K562 (cell line): ENCODE measurements around the gene BBS1. TPM values are rescaled to one million over a fixed set of nuclear protein-coding genes. Genes with fewer than 3 reads are reported as not detected.

ENCODE experiments used
- ARNT ChIP-seq, 2 experiments: fragments of 450-650 bp; IDR thresholded peaks; 2 replicates each; pipeline ENCODE4 v1.6.1; 2016; ENCODE audit warnings: mild to moderate bottlenecking in 1 of 2
- BRD9 ChIP-seq: fragments of 450-650 bp; IDR thresholded peaks from 2 replicates; pipeline ENCODE4 v1.6.1; 2018; ENCODE audit warnings: low read depth; ENCODE audit not compliant: partially characterized antibody
- CXXC5 ChIP-seq: fragments of 250-450 bp; sonication (Bioruptor Pico); IDR thresholded peaks from 2 replicates; pipeline ENCODE4 v1.8.0; 2022; ENCODE audit warnings: inconsistent platforms, mild to moderate bottlenecking, moderate library complexity
- FOS ChIP-seq: IDR thresholded peaks from 3 replicates; pipeline ENCODE4 v1.6.1; 2011; ENCODE audit not compliant: insufficient read length; ENCODE audit errors: extremely low read depth
- HIVEP1 ChIP-seq: fragments of 250-450 bp; sonication (Bioruptor Pico); IDR thresholded peaks from 2 replicates; pipeline ENCODE4 v1.4.0; 2020; ENCODE audit warnings: mild to moderate bottlenecking
- NFATC3 ChIP-seq: fragments of 450-650 bp; IDR thresholded peaks from 2 replicates; pipeline ENCODE4 v1.6.1; 2017; ENCODE audit warnings: mild to moderate bottlenecking
- NFE2L1 ChIP-seq: fragments of 450-650 bp; IDR thresholded peaks from 2 replicates; pipeline ENCODE4 v1.6.1; 2016; ENCODE audit warnings: missing genetic modification characterization, low read depth, mild to moderate bottlenecking, missing compliant biosample characterization, moderate library complexity, borderline replicate concordance
- RBM17 ChIP-seq: fragments of 200-400 bp; formaldehyde crosslinking; IDR thresholded peaks from 2 replicates; pipeline ENCODE4 v1.6.1; 2017; ENCODE audit warnings: low read depth, mild to moderate bottlenecking, low read length, borderline replicate concordance
- RBM39 ChIP-seq: fragments of 200-400 bp; formaldehyde crosslinking; optimal IDR thresholded peaks from 2 replicates; pipeline ENCODE3; 2018; ENCODE audit warnings: low read depth, low read length
- RFX7 ChIP-seq: fragments of 250-450 bp; sonication (Bioruptor Pico); IDR thresholded peaks from 2 replicates; pipeline ENCODE4 v1.5.1; 2021; ENCODE audit warnings: mild to moderate bottlenecking
- TBP ChIP-seq: optimal IDR thresholded peaks from 2 replicates; pipeline ENCODE3; 2011; ENCODE audit warnings: low read depth, low read length, improper control_type of control experiment
- TFAM ChIP-seq: fragments of 250-450 bp; sonication (Bioruptor Pico); conservative IDR thresholded peaks from 2 replicates; pipeline ENCODE4 v1.5.0; 2021; ENCODE audit warnings: mild to moderate bottlenecking, moderate library complexity
- XRCC3 ChIP-seq: fragments of 450-650 bp; IDR thresholded peaks from 2 replicates; pipeline ENCODE4 v1.6.1; 2017; ENCODE audit warnings: mild to moderate bottlenecking, moderate library complexity
- ZBTB8A ChIP-seq: fragments of 450-650 bp; IDR thresholded peaks from 2 replicates; pipeline ENCODE4 v1.6.1; 2018; ENCODE audit warnings: mild to moderate bottlenecking, moderate library complexity; ENCODE audit not compliant: partially characterized antibody
- ZFP1 ChIP-seq: fragments of 450-650 bp; formaldehyde crosslinking; IDR thresholded peaks from 2 replicates; pipeline ENCODE4 v1.4.0; 2020; ENCODE audit warnings: mild to moderate bottlenecking, mixed read lengths
- ZNF146 ChIP-seq: IDR thresholded peaks from one replicate; pipeline ENCODE4 v1.6.1; 2018; ENCODE audit warnings: missing compliant biosample characterization; ENCODE audit not compliant: unreplicated experiment
- ZNF165 ChIP-seq: fragments of 250-450 bp; sonication (Bioruptor Pico); IDR thresholded peaks from 2 replicates; pipeline ENCODE4 v1.4.0; 2020; ENCODE audit warnings: borderline replicate concordance
- ZNF197 ChIP-seq: fragments of 200-800 bp; sonication (Bioruptor generic); IDR thresholded peaks from 2 replicates; pipeline ENCODE4 v1.6.1; 2016; ENCODE audit warnings: low read depth, missing genetic modification characterization, missing compliant biosample characterization
- ZNF347 ChIP-seq: fragments of 450-650 bp; formaldehyde crosslinking; IDR thresholded peaks from 2 replicates; pipeline ENCODE4 v1.4.0; 2020; ENCODE audit warnings: low read depth, mild to moderate bottlenecking, moderate library complexity
- polyA plus RNA-seq, 8 experiments: library from polyadenylated mRNA; depleted of rRNA in 4 of 8; stranded (reverse) in 5 of 8; unstranded in 3 of 8; fragments of >200 nt; fragmentation: Nextera tagmentation in 2 of 8; fragmentation: Illumina TruSeq in 1 of 8; extraction: Ambion mirVana in 2 of 8; extraction: Trizol in 1 of 8; gene quantifications; 2 replicates each; pipeline versions ENCODE4 v1.2.1 to v1.2.3, GENCODE V29; 2011 to 2014; ENCODE audit warnings: inconsistent platforms in 1 of 8, missing spikeins in 1 of 8
- total RNA-seq, 7 experiments: library from RNA; depleted of rRNA in 6 of 7; stranded (reverse); fragments of >200 nt in 6 of 7; fragmentation: Illumina TruSeq in 2 of 7; extraction: Trizol in 2 of 7; gene quantifications; 2 replicates each; pipeline versions ENCODE4 v1.2.1 to v1.2.3, GENCODE V29; 2011 to 2021; ENCODE audit warnings: low replicate concordance in 1 of 7
- TF ChIP-seq, protein P1 (sequence below): fragments of 250-450 bp; sonication (Bioruptor Pico); IDR thresholded peaks from 2 replicates; pipeline ENCODE4 v1.9.0; 2021; ENCODE audit warnings: mild to moderate bottlenecking, inconsistent platforms
- TF ChIP-seq, protein P2 (sequence below): fragments of 450-650 bp; IDR thresholded peaks from 2 replicates; pipeline ENCODE4 v1.7.1; 2018; ENCODE audit warnings: mild to moderate bottlenecking, low read depth; ENCODE audit not compliant: partially characterized antibody
- TF ChIP-seq, protein P3 (sequence below): sonication (generic); formaldehyde crosslinking; IDR thresholded peaks from 2 replicates; pipeline ENCODE4 v1.8.1; 2023; ENCODE audit warnings: mild to moderate bottlenecking, missing genetic modification reagents

BBS1 gene
- total and polyA plus RNA-seq, 9 of the 15 experiments (the other 6 are each of a cell fraction or from before 2014, with no cell fraction given), result 9.0 to 19.8 (median 12.1) TPM

DNA sequence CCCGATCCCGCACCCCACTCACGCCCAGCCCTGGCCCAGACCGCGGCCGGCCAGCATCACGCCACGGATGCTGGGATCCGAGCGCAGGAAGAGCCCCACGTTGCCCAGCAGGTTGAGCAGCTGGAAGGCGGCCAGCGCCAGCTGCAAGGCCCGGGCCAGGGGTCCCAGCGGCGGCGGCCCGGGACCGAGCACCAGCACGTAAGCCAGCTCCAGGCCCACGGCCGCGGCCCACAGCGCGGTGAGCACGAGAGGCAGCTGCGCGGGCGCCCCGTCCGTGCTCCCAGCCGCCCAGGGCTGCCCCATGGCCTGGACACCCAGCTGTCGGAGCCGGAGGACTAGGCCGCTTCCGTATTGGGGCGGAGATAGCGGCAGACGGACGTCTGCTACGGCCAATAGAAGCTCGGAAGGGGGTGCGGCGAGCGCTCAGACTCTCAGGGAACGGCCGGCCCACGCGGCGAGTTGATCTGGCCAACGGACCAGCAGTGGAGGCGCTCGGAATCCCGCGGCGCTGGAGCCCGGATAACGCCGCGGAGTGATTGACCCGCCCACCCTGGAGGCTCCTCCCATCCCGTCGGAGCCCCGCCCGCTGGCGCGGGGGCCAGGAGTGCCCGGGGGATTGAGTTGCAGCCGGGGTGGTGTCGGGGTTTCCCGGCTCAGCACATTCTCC, 35.4 kb downstream of the BBS1 start, which contains the start of gene ZDHHC24 (continued):
- no peak for TF ChIP-seq ARNT (IDR thresholded peaks at IDR 0.05)
- TF ChIP-seq, protein P1, sequence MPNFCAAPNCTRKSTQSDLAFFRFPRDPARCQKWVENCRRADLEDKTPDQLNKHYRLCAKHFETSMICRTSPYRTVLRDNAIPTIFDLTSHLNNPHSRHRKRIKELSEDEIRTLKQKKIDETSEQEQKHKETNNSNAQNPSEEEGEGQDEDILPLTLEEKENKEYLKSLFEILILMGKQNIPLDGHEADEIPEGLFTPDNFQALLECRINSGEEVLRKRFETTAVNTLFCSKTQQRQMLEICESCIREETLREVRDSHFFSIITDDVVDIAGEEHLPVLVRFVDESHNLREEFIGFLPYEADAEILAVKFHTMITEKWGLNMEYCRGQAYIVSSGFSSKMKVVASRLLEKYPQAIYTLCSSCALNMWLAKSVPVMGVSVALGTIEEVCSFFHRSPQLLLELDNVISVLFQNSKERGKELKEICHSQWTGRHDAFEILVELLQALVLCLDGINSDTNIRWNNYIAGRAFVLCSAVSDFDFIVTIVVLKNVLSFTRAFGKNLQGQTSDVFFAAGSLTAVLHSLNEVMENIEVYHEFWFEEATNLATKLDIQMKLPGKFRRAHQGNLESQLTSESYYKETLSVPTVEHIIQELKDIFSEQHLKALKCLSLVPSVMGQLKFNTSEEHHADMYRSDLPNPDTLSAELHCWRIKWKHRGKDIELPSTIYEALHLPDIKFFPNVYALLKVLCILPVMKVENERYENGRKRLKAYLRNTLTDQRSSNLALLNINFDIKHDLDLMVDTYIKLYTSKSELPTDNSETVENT, result peak; percentile 71; the same call in 1 of the 2 replicates
- TF ChIP-seq RBM39, result no peak
- no peak for TF ChIP-seq TFAM (CRISPR knock-in tag)
- no peak for TF ChIP-seq RFX7 (CRISPR knock-in tag)
- TF ChIP-seq ZBTB8A, result no peak
- no peak for TF ChIP-seq ZNF165 (CRISPR knock-in tag)
- TF ChIP-seq TBP, result peak; percentile 46
- TF ChIP-seq ZFP1, result no peak
- peak; percentile 84 for TF ChIP-seq FOS
- TF ChIP-seq, protein P2, sequence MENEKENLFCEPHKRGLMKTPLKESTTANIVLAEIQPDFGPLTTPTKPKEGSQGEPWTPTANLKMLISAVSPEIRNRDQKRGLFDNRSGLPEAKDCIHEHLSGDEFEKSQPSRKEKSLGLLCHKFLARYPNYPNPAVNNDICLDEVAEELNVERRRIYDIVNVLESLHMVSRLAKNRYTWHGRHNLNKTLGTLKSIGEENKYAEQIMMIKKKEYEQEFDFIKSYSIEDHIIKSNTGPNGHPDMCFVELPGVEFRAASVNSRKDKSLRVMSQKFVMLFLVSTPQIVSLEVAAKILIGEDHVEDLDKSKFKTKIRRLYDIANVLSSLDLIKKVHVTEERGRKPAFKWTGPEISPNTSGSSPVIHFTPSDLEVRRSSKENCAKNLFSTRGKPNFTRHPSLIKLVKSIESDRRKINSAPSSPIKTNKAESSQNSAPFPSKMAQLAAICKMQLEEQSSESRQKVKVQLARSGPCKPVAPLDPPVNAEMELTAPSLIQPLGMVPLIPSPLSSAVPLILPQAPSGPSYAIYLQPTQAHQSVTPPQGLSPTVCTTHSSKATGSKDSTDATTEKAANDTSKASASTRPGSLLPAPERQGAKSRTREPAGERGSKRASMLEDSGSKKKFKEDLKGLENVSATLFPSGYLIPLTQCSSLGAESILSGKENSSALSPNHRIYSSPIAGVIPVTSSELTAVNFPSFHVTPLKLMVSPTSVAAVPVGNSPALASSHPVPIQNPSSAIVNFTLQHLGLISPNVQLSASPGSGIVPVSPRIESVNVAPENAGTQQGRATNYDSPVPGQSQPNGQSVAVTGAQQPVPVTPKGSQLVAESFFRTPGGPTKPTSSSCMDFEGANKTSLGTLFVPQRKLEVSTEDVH, result peak; percentile 54
- no peak for TF ChIP-seq ZNF197 (CRISPR knock-in tag)
- no peak for TF ChIP-seq NFE2L1 (tag)
- no peak for TF ChIP-seq RBM17
- no peak for TF ChIP-seq BRD9
- TF ChIP-seq NFATC3, result no peak
- TF ChIP-seq CXXC5, result peak; percentile 99
- TF ChIP-seq ZNF146, result no peak
- TF ChIP-seq HIVEP1 (CRISPR knock-in tag), result no peak
- TF ChIP-seq XRCC3, result no peak
- no peak for TF ChIP-seq ZNF347 (CRISPR knock-in tag)
- TF ChIP-seq, protein P3, sequence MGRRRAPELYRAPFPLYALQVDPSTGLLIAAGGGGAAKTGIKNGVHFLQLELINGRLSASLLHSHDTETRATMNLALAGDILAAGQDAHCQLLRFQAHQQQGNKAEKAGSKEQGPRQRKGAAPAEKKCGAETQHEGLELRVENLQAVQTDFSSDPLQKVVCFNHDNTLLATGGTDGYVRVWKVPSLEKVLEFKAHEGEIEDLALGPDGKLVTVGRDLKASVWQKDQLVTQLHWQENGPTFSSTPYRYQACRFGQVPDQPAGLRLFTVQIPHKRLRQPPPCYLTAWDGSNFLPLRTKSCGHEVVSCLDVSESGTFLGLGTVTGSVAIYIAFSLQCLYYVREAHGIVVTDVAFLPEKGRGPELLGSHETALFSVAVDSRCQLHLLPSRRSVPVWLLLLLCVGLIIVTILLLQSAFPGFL (CRISPR knock-in tag), result no peak
